ENCODE data around the gene RPL19. TPM values are rescaled to one million over a fixed set of nuclear protein-coding genes. Genes with fewer than 3 reads are reported as not detected.
A peak's percentile ranks its signal among the peaks of the same experiment; 100 is the strongest.
"Not testable (repeated sequence)": the region's sequence is repeated elsewhere in the genome, so short reads cannot be mapped to it uniquely, and the experiment has no call there.

The RPL19 gene
- polyA plus RNA-seq, 3 donors: 1,879 to 2,308 (median 2,025) TPM

DNA sequence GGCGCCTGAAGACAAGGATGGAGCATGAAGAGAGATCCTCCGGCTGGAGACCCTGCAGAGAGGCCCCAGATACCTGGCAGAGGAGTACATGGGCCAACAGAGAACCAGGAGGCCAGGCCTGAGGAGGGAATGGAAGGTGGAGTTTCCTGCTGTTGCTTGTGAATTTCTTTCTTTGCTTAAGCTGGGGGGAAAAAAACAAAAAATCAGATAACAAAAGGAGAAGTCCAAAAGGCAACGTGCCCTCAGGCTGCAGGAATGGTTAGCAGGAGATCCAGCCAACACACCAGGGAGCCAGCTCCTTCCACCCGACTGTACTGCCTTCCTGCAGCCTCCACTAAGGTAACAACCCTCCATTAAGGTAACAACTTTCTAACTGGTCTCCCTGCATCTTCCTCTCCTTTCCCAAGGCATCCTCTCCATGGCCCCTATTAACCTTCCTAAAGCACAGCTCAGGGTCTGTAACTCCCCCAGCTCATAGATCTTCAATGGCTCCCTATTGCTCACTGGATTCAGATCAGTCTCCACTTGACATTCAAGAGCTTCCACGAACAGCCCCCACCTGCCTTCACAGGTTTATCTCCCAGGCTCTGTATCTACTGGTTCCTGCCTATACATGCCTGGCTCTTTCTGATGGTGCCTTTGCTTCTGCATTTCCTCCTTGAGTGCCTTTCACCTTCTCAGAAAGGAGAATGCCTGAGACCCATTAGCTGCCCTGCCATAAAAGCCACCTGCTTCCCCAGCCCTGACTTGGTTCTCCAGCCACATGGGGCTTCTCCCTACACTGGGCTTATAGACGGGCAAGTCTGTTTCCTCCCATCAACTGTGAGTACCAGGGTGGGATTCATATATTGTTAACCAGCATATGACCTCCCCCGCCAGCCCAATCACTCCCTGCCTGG, 33.4 kb upstream of the RPL19 start:
- no peak for DNase-seq (ENCODE audit: extremely low read depth in 1 of 11, low read depth in 9 of 11, low spot score in 4 of 11)

DNA sequence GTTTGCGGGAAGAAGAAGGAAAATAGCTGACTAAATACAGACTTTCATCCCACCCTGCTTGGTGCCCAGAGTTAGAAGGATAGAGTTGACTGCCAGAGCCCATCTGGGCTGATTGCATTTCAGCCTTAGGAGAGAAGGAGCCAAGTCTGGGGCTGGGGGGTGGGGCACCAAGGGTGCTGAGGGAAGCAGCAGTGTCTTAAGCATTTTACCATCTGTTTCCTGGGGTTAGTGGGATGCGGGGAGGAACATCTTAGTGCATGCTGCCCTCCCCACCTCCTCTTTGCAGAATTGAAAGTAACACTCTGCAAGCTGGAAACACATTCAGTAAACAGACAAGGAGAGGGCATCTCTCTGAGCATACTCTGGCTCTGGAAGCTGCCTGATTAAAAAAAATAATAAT, 32.6 kb upstream of the RPL19 start:
- DNase-seq (ENCODE audit: extremely low read depth in 1 of 11, low read depth in 9 of 11, low spot score in 4 of 11): no peak

DNA sequence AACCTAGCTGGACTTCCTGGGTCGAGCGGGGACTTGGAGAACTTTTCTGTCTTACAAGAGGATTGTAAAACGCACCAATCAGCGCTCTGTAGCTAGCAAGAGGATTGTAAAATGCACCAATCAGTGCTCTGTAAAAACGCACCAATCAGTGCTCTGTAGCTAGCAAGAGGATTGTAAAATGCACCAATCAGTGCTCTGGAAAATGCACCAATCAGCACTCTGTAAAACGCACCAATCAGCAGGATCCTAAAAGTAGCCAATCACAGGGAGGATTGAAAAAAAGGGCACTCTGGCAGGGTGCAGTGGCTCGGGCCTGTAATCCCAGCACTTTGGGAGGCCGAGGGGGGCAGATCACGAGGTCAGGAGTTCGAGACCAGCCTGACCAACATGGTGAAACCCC, 31.6 kb upstream of the RPL19 start:
- DNase-seq (ENCODE audit: extremely low read depth in 1 of 11, low read depth in 9 of 11, low spot score in 4 of 11): not testable (repeated sequence)

DNA sequence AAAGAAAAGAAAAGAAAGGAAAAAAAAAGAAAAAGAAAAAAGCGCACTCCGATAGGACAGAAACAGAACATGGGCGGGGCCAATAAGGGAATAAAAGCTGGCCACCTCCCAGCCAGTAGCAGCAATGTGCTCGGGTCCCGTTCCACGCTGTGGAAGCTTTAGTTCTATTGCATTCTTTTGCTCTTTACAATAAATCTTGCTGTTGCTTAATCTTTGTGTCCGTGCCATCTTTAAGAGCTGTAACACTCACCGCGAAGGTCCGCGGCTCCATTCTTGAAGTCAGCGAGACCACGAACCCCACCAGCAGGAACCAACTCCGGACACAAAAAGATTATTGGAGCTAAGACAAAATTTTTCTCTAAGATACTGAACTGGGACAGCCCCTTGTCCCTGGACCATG, 31.0 kb upstream of the RPL19 start:
- no peak for DNase-seq (ENCODE audit: extremely low read depth in 1 of 11, low read depth in 9 of 11, low spot score in 4 of 11)

DNA sequence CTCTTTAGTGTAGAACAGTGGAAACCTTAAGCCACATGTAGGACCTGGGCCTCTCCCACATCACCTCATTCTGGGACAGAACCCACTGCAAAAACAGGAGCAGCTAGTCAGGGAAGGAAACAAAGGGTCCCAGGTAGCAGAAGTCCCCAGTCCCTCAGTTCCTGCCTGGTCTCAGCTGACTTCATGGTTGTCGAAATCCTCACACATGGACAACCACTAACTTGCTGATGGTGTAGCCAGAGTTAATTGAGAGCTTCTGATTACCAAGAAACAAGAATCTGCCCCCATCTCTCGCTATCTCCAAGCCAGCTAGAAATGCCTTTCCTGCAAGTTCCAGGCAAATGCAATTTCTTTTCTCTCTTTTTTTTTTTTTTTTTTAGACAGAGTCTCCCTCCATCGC, 30.6 kb upstream of the RPL19 start:
- DNase-seq (ENCODE audit: extremely low read depth in 1 of 11, low read depth in 9 of 11, low spot score in 4 of 11): no peak

DNA sequence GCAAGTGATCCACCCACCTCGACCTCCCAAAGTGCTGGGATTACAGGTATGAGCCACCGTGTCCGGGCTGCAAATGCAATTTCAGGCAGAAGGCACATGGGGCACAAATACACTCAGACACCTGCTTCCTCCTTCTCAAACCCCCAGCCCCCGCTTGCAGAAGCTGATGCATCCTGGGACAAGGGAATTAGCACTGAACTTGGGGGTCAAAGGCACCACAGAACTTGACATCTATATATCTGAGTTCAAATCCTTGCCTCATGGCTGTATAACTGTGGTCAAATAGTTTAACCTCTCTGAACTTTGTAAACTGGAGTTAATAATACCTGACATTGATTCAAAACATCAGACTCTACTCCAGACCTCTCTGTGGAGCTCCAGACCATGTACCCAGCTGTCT, 30.0 kb upstream of the RPL19 start:
- DNase-seq (ENCODE audit: extremely low read depth in 1 of 11, low read depth in 9 of 11, low spot score in 4 of 11): no peak

DNA sequence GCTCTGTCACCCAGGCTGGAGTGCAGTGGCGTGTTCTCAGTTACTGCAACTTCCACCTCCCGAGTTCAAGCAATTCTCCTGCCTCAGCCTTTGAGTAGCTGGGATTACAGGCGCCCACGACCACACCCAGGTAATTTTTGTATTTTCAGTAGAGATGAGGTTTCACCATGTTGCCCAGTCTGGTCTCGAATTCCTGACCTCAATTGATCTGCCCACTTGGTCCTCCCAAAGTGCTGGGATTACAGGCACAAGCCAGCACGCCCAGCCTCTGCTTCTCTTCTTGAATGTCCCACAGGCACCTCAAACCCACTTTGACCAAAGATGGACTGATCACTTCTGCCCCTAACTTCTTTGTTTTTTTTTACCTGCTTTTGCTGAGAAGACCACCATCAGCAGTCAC, 29.5 kb upstream of the RPL19 start:
- DNase-seq (ENCODE audit: extremely low read depth in 1 of 11, low read depth in 9 of 11, low spot score in 4 of 11): no peak

DNA sequence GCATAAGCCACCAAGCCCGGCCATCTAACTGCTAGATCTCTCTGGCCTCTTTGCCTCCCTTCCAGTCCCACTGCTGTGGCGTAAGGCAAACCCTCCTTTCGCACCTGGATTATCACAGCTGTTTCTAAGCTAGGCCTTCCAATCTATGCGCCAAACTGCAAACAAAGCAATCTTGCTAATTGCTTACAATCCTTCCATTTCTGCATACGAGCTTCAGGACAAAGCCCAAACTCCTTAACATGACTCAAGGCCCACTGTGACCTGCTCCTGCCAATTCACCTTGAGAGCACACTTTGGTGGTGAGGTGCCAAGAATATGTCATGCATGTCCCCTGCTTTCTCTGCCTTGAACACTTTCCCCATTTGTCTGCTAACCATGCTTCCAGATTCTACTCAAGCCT, 28.1 kb upstream of the RPL19 start:
- no peak for DNase-seq (ENCODE audit: extremely low read depth in 1 of 11, low read depth in 9 of 11, low spot score in 4 of 11)

DNA sequence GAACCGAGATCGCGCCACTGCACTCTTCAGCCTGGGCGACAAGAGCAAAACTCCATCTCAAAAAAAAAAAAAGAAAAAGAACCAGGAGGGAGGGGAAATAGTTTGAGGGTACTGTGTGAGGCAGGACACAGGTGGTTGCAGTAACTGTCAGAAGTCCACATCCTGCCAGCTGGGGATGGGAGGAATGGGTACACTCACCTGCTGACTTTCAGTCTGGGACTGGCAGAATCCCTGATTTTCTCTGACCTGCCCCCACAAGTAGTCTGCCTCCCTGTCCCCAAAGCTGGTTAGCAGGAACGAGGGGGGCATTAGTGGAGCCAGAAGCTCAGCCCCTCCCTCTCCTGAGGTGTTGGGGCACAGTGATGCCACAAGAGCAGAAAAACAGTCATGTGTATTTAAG, 27.0 kb upstream of the RPL19 start:
- no peak for DNase-seq (ENCODE audit: extremely low read depth in 1 of 11, low read depth in 9 of 11, low spot score in 4 of 11)

DNA sequence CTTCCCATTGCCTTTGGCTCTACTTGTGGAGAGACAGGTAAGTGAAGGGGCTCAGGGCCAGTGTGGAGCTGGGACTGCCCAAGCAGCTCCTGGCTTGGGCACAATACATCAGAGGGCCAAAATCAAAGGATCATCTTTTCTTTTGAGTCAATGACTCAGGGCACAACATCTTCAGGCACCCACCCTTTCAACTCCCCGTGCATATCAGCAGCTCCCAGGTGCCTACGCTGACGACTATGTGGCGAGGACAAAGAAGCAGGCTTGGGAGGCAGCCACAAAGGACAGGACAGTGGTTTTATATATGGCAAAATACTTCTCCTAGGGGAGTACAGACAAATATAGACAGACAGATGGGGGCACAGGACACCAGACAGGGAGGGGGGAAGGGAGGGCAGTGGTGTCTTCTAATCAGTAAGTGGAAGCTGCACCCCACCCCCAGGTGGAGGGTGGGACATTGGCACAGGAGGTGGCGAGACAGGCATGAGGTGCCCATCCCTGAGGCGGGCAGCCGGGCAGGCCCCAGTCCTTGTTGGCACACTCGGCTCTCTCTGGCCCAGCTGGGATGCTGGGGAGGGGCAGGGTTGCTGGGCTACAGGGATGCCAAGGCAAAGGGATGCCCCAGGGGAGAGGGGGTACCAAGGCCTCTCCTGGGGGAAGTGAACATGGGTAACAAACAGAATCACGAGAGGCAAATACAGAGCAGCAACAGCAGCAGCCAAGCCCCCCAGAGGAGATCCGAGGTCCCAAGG, 26.4 kb upstream of the RPL19 start:
- DNase-seq (ENCODE audit: extremely low read depth in 1 of 11, low read depth in 9 of 11, low spot score in 4 of 11): no peak

DNA sequence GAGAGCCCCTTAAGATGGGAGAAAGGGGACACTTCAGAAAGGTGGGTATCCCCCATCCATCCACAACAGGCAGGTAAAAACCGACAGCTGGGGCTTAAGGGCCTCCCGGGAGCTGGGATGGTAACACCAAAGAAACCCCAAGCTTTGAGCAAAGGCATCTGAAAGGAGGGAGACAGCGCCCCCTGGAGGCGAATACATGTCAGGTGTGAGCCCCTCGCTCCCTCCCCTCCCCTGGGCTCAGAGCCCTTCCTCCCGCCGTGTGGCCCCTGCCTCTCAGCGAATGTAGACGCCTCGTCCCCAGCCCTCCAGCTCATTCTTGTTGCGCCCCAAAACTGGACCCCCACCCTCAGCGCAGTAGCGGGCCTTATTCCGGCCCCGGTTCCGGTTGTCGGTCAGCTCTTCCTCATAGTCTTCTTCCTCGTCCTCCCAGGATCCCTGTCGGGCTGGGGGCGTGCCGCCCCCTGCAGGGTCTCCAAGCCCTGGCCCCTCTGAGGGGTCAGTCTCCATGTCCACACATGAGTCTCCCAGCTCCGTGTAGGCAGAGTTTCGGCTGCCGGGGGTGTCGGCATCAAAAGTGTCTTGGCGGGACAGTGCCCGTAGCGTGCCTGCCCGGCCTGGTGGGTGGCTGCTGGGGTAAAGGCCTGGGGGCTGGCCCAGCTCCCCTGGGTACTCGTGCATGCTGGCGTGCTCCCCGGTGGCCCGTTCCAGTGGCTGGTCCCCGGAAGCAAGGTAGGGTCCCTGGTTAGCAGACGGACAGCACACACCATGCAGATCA, 25.0 kb upstream of the RPL19 start:
- peak in 7 of 11 donors; percentile 63 to 77 (median 70) for DNase-seq (ENCODE audit: extremely low read depth in 1 of 11, low read depth in 9 of 11, low spot score in 4 of 11)

DNA sequence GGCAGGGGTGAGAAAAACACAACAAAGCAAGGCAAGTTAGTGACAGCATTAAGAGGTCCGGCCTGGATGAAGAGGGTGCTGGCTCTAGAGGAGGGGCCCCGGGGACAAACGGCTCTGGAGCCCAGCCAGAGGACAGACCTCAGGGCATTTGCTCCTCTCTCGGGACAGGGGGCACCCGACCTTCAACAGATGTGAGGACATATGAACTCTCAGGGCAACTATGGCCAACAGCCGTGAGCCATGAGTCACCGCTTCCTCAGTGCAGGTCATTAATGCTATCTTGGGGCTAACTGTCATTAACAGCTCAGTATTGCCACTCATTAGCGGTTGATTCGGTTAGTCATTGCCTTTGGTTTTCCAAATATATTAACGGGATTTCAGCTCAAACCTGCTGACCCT, 24.4 kb upstream of the RPL19 start:
- DNase-seq (ENCODE audit: extremely low read depth in 1 of 11, low read depth in 9 of 11, low spot score in 4 of 11): no peak

DNA sequence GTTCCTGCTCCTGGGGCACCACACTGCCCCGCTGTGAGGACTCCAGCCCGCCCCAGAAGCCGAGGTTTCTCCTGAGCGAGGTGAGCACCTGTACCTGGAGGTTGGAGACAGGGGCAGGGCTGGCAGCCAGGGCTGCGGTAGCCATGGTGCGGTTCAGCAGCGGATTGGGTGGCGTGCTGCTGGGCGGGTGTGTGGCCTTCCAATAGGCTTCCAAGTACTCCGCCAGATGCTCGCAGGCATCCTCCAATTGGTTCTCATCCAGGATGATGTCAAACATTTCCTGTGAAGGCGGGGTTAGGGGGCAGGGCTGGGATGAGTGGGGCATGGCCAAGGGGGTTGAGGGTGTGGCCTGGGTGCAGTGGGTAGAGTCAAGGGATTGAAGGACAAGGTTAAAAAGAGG, 22.8 kb upstream of the RPL19 start:
- no peak for DNase-seq (ENCODE audit: extremely low read depth in 1 of 11, low read depth in 9 of 11, low spot score in 4 of 11)

DNA sequence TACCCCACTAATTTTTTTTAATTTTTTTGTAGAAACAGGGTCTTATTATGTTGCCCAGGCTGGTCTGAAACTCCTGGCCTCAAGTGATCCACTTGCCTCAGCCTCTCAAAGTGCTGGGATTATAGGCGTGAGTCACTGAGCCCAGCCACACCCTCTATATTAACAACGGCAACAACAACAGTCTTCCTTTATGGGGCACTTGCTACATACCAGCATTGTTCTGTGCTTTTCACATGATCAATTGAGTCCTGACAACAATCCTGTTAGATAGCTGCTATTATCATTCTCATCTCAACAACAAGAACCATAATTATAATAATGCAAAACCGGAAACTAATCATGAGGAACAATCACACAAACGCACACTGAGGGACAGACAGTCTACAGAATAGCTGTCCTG, 21.5 kb upstream of the RPL19 start:
- no peak for DNase-seq (ENCODE audit: extremely low read depth in 1 of 11, low read depth in 9 of 11, low spot score in 4 of 11)

DNA sequence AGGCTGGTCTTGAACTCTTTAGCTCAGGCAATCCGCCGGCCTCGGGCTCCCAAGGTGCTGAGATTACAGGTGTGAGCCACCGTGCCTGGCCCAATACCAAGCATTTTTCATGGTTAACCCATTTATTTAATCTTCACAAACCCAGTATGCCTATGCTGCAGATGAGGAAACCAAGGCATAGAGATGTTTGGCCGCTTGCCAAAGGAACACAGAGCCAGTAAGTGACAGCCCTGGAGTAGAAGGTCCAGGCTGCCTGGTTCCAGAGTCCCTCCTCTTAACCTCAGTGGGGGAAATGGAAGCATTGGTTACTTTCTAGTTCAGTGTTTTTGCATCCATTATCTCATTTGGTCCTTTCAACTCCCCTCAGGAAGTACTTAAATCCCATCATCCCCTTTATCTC, 18.8 kb upstream of the RPL19 start:
- DNase-seq (ENCODE audit: extremely low read depth in 1 of 11, low read depth in 9 of 11, low spot score in 4 of 11): no peak

DNA sequence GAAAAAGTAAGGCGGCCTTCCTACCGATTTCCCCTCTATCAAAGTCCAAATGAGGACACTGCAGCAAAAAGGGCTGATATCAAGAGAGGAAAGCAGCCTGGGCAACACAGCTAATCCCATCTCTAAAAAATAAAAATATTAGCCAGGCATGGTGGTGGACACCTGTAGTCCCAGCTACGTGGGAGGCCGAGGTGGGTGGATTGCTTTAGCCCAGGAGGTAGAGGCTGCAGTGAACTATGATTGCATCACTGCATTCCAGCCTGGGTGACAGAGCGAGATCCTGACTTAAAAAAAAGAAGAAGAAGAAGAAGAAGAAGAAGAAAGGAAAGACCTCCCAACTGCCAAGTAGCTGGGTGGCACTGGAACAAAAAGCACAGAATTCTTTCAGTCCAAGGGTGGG, 17.0 kb upstream of the RPL19 start:
- no peak for DNase-seq (ENCODE audit: extremely low read depth in 1 of 11, low read depth in 9 of 11, low spot score in 4 of 11)

DNA sequence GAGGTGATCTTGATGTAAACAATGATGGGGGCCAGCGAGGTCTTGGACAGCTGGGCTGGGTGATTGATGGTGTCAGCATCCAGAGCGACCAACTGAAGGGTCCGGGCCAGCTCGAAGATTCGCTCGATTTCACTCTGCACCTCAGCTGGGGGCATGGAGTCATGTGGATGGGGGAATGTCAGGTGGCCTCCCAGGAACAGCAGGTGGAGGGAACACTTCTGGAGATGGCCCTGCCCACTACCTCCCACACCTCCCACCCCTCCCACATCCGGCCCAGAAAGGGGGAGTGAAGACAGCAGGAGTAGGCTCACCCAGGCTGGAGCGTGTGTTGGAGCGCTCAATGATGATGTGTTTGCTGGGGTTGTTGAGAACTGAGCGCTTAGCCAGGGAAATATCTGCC, 16.4 kb upstream of the RPL19 start:
- DNase-seq (ENCODE audit: extremely low read depth in 1 of 11, low read depth in 9 of 11, low spot score in 4 of 11): no peak

DNA sequence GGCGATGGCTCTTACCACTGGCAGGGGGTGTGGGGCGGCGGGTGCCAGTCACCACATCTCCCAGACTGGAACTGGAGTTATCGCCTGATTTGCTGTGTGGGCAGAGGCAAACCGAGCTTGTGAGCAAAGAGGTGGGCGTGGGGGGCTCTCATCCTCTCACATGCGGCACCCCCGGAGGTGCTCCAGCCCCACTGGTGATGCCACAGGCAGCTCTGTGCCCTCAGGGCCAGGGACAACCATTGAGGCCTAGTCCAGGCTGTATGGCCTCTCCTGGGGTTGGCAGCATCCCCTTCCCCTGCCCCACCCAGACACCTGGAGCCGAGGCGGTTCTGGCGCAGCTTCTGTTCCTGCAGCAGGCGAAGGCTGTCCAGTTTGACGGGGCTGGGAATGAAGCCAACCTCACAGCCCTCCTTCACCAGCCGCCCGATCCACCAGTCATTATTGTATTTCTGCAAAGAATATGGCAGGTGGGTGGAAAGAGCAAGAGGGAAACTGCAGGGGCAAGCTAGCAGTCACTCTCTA, 13.5 kb upstream of the RPL19 start:
- DNase-seq (ENCODE audit: extremely low read depth in 1 of 11, low read depth in 9 of 11, low spot score in 4 of 11): no peak

DNA sequence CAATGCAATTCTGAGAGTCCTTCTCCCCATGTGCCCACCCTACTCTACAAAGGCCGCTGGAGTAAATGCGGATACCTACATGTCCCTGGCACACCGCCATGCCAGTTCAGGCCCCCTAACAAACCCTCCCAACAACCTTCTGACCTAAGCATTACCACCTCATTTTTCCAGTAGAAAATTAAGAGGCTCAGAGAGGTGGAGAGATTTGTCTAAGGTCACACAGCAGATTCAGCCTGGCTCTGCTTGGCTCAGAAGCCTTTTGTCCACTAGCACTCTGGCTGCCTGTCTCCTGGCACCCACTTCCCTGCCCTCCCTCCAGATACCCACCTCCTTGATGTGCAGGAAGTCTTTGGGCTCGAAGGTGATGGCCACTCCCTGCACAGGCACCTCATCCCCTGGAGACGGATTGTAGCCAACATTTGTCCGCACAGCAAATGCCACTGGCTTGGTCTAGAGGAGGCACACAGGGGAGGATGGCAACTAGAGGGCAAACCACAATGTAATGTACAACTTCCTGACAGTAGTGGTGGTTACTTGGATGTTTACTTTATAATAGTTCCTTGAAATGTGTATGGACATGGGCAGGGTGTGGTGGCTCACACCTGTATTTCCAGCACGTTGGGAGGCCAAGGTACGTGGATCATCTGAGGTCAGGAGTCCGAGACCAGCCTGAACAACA, 12.8 kb upstream of the RPL19 start:
- DNase-seq (ENCODE audit: extremely low read depth in 1 of 11, low read depth in 9 of 11, low spot score in 4 of 11): no peak
